ENCODE data around the gene ADGRA3. TPM values are rescaled to one million over a fixed set of nuclear protein-coding genes. Genes with fewer than 3 reads are reported as not detected.
A peak's percentile ranks its signal among the peaks of the same experiment; 100 is the strongest.

The ADGRA3 gene
- total and polyA plus RNA-seq, 2 donors (not counting 3 experiments of a cell fraction or from before 2014, with no cell fraction given), result 17.2 to 36.2 TPM

DNA sequence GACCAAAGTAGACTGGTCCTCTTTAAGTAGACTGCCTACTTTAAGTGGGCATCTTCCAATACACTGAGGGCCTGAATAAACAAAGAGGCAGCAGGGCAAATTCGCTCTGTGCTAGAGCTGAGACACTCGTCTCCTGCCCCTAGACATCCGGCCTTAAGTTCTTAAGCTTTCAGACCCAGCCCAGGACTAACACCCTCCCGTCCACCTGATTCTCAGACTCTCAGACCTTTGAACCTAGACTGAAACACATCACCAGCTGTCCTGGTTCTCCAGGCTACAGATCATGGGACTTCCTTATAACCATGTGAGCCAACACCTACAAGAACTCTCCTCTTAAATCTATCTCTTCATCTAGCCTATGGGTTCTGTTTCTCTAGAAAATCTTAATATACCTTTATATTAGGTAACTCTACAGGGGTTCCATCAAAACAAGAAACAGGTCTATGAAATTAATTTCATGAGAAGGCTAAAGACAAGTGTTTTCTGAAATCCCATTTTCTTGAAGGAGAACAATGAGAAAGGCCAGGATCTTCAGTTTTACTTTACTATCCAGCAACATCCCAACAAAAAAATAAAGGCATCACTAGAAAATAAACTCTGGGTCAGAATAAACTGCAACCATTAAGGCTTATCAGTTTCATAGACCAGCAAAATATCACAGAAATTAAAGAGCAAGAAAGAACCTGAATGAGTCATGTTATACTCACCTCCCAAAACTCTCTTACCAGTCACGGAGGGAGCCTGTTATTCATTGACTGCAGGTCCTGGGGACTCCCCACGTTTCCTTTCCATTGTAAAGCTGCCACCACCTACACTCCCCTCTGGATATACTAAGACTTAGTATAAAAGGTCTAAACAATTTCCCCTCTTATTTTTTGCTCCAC is 14.8 kb downstream of the ADGRA3 start:
- no peaks in the 10 kb centered on the region for H4K20me1 ChIP-seq (replicated peaks; ENCODE audit: control insufficient read depth, extremely low read depth, insufficient read depth, low read length)
- H3K9ac ChIP-seq (replicated peaks; ENCODE audit: extremely low read depth, insufficient read depth, low read length), result no peak overlapping the region
- no peak overlapping the region for H2AFZ ChIP-seq (ENCODE audit: low read depth, low read length)
- FAIRE-seq, result peak; percentile 48
- dilution Hi-C loops (cut with MboI; ENCODE audit: extremely low pct_ligation_motif_present, low sequenced_read_pairs) (no loop called here), intact Hi-C loops (cut with micrococcal nuclease) (loop anchor here (2.0 kb wide), 1 partner anchor 22 kb away; no protein-coding TSS in a partner anchor)
- no peaks in the 10 kb centered on the region for H3K9me1 ChIP-seq (replicated peaks; ENCODE audit: control insufficient read depth, extremely low read depth, insufficient read depth, low read length)
- POLR2A ChIA-PET, result no interaction called here
- no peak overlapping the region for H3K4me3 ChIP-seq (replicated peaks in 1 of 3; ENCODE audit: insufficient read depth in 1 of 3, low read depth in 1 of 3, low read length in 3 of 3)
- peaks cover 3% of the 10 kb centered on the region for H3K4me1 ChIP-seq (ENCODE audit: control insufficient read depth, extremely low read depth, insufficient read depth, low read length)
- CTCF ChIA-PET, result interaction anchor here (0.8 to 1.5 kb wide), 5 partner anchors 8 to 66 kb away, joined by 3 read pairs; no protein-coding TSS in a partner anchor
- no peak overlapping the region for H3K27ac ChIP-seq (ENCODE audit: insufficient read depth, low read depth, low read length)
- no peaks in the 10 kb centered on the region for H3K36me3 ChIP-seq (ENCODE audit: control insufficient read depth in 2 of 2, extremely low read depth in 1 of 2, insufficient read depth in 2 of 2, low read length in 2 of 2)
- no peaks in the 10 kb centered on the region for H3K9me3 ChIP-seq (replicated peaks; ENCODE audit: control insufficient read depth, insufficient read depth, low read length)
- H3K27me3 ChIP-seq (ENCODE audit: control insufficient read depth in 2 of 2, insufficient read depth in 2 of 2, low read length in 2 of 2), result no peaks in the 10 kb centered on the region
- H3K4me2 ChIP-seq (ENCODE audit: insufficient read depth, low read length), result no peak overlapping the region
- TF ChIP-seq CTCF (IDR thresholded peaks at IDR 0.05; ENCODE audit: extremely low read depth in 1 of 2, insufficient read depth in 1 of 2, low read depth in 1 of 2, low read length in 2 of 2), result no peak
- no peak for TF ChIP-seq MYC (IDR thresholded peaks at IDR 0.05; ENCODE audit: low read depth, low read length)
- TF ChIP-seq FOS (IDR thresholded peaks at IDR 0.05; ENCODE audit: borderline replicate concordance, insufficient read depth, low read length), result peak; percentile 59
- no peak for TF ChIP-seq POLR2AphosphoS5 (IDR thresholded peaks at IDR 0.05; ENCODE audit: insufficient read depth, low read depth, low read length)
- no peak for TF ChIP-seq POLR2A (IDR thresholded peaks at IDR 0.05; ENCODE audit: low read depth, low read length)
- no peak for TF ChIP-seq MAX (IDR thresholded peaks at IDR 0.05; ENCODE audit: insufficient read depth, insufficient read length)
- peaks cover 61% of the 10 kb centered on the region for H3K79me2 ChIP-seq (ENCODE audit: control insufficient read depth, insufficient read depth, low read length)
- DNase-seq (ENCODE audit: low read depth, low spot score), result peak; percentile 51
- BruUV-seq (replicated peaks), result no TSS peak

All from endothelial cell of umbilical vein (primary cell).